Prostate gland (tissue), 2 donors: ENCODE results near the gene BRD1. TPM values are rescaled to one million over a fixed set of nuclear protein-coding genes. Genes with fewer than 3 reads are reported as not detected.

ENCODE experiments used
- DNase-seq: peaks from one replicate; pipeline ENCODE4 v3.0.0-alpha.2; 2019; ENCODE audit warnings: low spot score
- H3K27ac ChIP-seq, 2 donors: fragments of 200-600 bp; sonication (generic); 2 replicates each; pipeline ENCODE4 v1.5.1; 2017 to 2019
- H3K27me3 ChIP-seq: fragments of 200-600 bp; sonication (generic); replicated peaks from 2 replicates; pipeline ENCODE4 v1.5.1; 2019; ENCODE audit not compliant: insufficient read depth
- H3K36me3 ChIP-seq, 2 donors: fragments of 200-600 bp; sonication (generic); 1 replicate in 1 of 2; 2 replicates in 1 of 2; pipeline versions ENCODE4 v1.5.1 to v1.8.1; 2017 to 2019
- H3K4me1 ChIP-seq: fragments of 200-600 bp; sonication (generic); replicated peaks from 2 replicates; pipeline ENCODE4 v1.5.1; 2019
- H3K4me3 ChIP-seq, 2 donors: fragments of 200-600 bp; sonication (generic); 2 replicates each; pipeline ENCODE4 v1.5.1; 2017 to 2019
- H3K9me3 ChIP-seq: fragments of 200-600 bp; sonication (generic); 2 replicates; pipeline ENCODE4 v1.5.1; 2017
- POLR2A ChIP-seq: fragments of 450-650 bp; IDR thresholded peaks from one replicate; pipeline ENCODE4 v1.6.1; 2016; ENCODE audit warnings: antibody characterized with exemption, mild to moderate bottlenecking
- POLR2AphosphoS5 ChIP-seq: sonication (generic); formaldehyde crosslinking; IDR thresholded peaks from one replicate; pipeline ENCODE4 v1.6.1; 2017; ENCODE audit warnings: antibody characterized with exemption
- whole genome bisulfite sequencing: methylation state at CpG from one replicate; pipeline ENCODE4 v1.1.5; 2018; 5-methylcytosine and 5-hydroxymethylcytosine counted together
- intact Hi-C: fragments of 100-400 bp; cut with DNase I; formaldehyde crosslinking; loops from one replicate; pipeline ENCODE4 v1.14.2; 2022
- total RNA-seq, 2 donors: library from RNA; depleted of rRNA; stranded (reverse); fragments of >200 nt; gene quantifications; one replicate each; pipeline ENCODE4 v1.1.0, GENCODE V29; 2016
- TF ChIP-seq, protein P1 (sequence below), 4 experiments: fragments of 200-600 bp in 2 of 4; fragments of 450-650 bp in 2 of 4; sonication (generic) in 2 of 4; IDR thresholded peaks; 1 replicate in 3 of 4; 2 replicates in 1 of 4; pipeline ENCODE4 v1.5.1; 2016 to 2019; ENCODE audit warnings: antibody characterized with exemption in 4 of 4, mild to moderate bottlenecking in 2 of 4, moderate library complexity in 2 of 4

Gene BRD1
- total RNA-seq, 2 donors from 2014 or later = 40.3 to 74.2 TPM

DNA sequence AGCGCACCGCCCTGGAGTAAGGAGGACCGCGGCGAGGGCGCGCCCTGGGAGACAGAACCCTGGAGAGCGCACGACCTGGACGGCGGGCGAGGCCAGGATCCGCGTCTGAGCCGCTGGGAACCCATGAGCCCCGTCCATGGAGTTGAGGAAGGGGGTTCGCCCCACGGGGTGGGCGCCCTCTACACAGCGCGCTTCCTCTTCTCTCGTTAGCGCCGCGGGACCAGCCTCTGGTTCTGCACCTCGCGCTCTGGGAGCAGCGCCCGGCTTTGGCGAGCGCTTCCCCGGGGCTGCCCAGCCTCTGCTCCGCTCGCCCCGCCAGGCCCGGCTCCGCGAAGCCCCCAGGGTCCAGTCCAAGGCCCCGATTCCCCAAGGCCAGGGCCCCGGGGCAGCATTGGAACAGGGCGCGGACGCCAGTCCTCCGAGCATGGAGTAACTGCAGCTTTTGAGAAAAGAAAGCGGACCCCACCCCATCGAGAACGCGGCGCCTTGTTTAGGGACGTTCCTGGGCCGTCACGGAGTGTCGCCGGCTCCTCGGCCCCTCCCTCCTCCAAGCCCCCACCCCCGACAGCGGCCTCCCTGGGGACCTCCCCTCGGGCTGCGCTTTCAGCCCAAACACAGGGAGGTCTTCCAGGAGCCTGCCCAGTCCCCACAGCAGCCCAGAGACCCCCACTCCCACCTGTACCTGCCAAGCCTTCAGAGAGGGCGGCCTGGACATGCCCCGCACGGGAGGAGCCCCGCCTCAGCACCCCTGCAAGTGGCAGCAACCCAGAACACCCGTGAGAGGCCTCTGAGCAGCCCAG lies 56.2 kb downstream of the BRD1 start:
- H3K4me3 ChIP-seq = no peak overlapping the region
- H3K27me3 ChIP-seq = no peaks in the 10 kb centered on the region
- no peak overlapping the region for H3K27ac ChIP-seq
- WGBS = 73% methylated on average over 59 of the region's 64 CpGs
- TF ChIP-seq, protein P1, sequence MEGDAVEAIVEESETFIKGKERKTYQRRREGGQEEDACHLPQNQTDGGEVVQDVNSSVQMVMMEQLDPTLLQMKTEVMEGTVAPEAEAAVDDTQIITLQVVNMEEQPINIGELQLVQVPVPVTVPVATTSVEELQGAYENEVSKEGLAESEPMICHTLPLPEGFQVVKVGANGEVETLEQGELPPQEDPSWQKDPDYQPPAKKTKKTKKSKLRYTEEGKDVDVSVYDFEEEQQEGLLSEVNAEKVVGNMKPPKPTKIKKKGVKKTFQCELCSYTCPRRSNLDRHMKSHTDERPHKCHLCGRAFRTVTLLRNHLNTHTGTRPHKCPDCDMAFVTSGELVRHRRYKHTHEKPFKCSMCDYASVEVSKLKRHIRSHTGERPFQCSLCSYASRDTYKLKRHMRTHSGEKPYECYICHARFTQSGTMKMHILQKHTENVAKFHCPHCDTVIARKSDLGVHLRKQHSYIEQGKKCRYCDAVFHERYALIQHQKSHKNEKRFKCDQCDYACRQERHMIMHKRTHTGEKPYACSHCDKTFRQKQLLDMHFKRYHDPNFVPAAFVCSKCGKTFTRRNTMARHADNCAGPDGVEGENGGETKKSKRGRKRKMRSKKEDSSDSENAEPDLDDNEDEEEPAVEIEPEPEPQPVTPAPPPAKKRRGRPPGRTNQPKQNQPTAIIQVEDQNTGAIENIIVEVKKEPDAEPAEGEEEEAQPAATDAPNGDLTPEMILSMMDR (IDR thresholded peaks at IDR 0.05) = no peak
- intact Hi-C loops = no loop called here
- no peaks in the 10 kb centered on the region for H3K9me3 ChIP-seq
- peaks cover 0 to 7% of the 10 kb centered on the region in 2 donors for H3K36me3 ChIP-seq
- no peaks in the 10 kb centered on the region for H3K4me1 ChIP-seq
- DNase-seq = no peak

DNA sequence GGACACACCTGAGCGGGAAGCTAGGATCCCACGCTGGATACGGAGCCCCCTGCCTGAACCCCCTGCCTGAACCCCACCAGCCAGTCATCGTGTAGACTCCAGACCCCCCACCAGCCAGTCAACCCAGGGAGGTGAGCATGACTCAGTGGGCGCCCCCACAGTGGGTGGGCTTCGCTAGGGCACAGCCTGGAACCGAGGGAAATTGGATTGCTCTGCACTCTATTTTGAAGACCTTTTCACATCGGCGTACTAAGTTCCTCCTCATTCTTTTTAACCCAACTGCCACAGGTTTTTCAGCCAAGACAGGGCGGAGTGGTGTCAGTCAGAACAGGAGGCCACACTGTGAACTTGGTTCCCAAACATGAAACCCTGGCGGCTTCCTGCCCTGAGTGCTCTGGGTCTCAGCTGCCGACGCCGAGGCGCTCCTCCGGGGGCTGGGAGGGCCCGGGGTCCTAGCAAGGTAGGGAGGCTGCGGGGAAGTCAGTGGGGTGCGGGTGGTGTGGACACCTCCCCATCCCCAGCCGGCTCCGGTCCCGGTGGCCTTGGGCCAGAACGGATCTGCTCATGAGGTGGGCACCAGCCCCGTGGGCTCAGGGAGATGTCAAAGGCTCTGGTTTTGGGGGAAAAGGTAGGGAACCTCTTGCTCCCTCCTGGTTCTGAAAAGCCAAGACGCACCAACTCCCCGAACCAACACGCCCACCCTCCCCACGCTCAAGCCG lies 57.0 kb downstream of the BRD1 start:
- 81% methylated on average over 29 of the region's 29 CpGs for WGBS

DNA sequence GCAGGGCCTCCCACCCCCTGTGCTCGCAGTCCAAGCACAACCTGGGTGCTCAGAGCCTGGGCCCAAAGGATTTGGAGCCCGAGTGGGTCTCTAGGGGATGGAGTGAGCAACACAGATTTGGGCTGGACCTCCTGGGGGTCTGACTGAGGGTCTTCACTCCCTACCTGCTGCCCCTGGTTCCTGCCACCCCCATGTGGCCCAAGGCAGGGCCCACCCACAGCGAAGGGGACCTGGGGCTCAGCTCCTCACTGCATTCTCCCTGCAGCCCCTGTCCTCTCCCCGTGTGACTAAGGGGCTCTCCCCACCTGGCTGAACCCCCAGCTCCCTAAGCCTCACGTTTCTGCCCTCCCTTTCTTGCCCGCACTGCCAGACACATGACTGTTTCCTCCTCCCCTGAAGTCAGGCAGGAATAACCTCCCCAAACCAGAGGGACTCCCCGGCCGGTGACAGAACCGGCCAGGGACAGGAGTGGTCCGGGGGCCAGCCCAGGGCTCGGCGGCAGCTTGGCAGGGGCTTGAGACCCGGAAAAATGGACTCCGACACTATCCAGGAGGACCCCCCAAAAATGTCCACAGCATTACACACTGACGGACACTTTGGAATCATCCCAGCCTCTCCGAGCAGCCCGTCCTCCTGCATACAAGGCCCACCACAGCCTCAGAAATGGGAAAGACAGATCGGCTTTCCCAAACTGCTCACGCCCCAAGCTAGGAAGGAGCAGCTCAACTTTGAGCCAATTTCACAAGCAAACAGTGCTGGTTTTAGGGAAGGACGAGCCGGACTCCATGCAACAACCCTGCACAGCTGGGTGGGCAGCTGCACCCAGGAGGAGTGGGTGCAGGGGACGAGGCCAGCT lies 57.8 kb downstream of the BRD1 start:
- DNase-seq = no peak
- Histone ChIP-seq H3K36me3 (peaks cover 0 to 2% of the 10 kb centered on the region in 2 donors), H3K27me3 (no peaks in the 10 kb centered on the region), H3K4me3 (no peak overlapping the region), H3K4me1 (no peaks in the 10 kb centered on the region), H3K27ac (no peak overlapping the region), H3K9me3 (no peaks in the 10 kb centered on the region)
- intact Hi-C loops = no loop called here
- TF ChIP-seq, protein P1 (IDR thresholded peaks at IDR 0.05) = no peak
- TF ChIP-seq POLR2A (no peak), POLR2AphosphoS5 (no peak)
- 81% methylated on average over 22 of the region's 22 CpGs for WGBS

More for the DNA sequence above, 57.0 kb downstream of the BRD1 start:
- Histone ChIP-seq H3K4me3 (no peak overlapping the region), H3K9me3 (no peaks in the 10 kb centered on the region), H3K4me1 (no peaks in the 10 kb centered on the region), H3K36me3 (peaks cover 0 to 7% of the 10 kb centered on the region in 2 donors), H3K27ac (no peak overlapping the region), H3K27me3 (no peaks in the 10 kb centered on the region)
- intact Hi-C loops = no loop called here
- TF ChIP-seq POLR2A (no peak), POLR2AphosphoS5 (no peak)
- TF ChIP-seq, protein P1 (IDR thresholded peaks at IDR 0.05) = no peak
- no peak for DNase-seq

DNA sequence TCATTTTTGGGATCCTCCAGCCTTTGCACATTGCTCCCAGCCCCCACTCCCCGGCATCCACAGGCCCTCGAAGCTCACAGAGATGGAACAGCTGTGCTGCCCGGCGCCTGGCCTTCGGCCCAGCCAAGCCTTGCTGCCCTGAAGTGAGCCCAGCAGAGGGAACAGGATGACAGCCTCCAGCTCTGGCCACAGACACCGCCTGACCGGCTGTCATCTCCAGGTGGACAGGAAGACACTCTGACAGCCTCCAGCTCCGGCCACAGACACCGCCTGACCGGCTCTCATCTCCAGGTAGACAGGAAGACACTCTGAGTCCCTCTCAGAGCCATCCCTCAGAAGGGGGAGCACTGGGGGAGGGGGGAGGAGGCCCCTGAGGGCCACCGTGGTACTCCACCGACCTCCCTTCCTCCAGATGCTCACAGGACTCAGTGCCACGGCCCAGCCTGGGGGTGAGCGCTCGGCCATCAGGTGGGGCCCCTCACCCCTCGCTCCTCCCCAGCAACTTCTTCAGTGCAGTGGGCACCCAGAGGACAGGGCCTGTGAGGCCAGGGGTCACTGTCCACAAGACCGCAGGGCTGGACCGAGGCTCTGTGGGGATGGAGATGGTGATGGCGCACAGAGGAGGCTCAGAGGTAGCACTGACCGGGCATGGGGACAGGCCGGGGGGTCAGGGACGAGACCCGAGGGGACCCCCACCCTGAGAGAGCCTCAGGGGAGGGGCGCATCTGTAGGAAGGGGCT lies 58.6 kb downstream of the BRD1 start:
- Histone ChIP-seq H3K4me3 (no peak overlapping the region), H3K36me3 (no peaks in the 10 kb centered on the region), H3K27ac (no peak overlapping the region), H3K4me1 (no peaks in the 10 kb centered on the region), H3K9me3 (no peaks in the 10 kb centered on the region), H3K27me3 (no peaks in the 10 kb centered on the region)
- 72% methylated on average over 23 of the region's 24 CpGs for WGBS
- no peak for TF ChIP-seq POLR2AphosphoS5
- no peak for TF ChIP-seq POLR2A
- TF ChIP-seq, protein P1 (IDR thresholded peaks at IDR 0.05) = no peak
- intact Hi-C loops = no loop called here
- DNase-seq = no peak
